ENCODE measurements around the gene TRIM58. TPM values are rescaled to one million over a fixed set of nuclear protein-coding genes. Genes with fewer than 3 reads are reported as not detected.
A peak's percentile ranks its signal among the peaks of the same experiment; 100 is the strongest.

Gene TRIM58
- total and polyA plus RNA-seq, 5 donors from 2014 or later, result 0.17 to 2.9 TPM; not detected in 3

- no peaks in the 10 kb centered on the region for H3K27me3 Mint-ChIP-seq
- Histone ChIP-seq H3K9me3 (ENCODE audit: control insufficient read depth in 2 of 2, low read length in 2 of 2) (no peaks in the 10 kb centered on the region), H3K4me3 (ENCODE audit: low read depth, low read length) (no peak overlapping the region), H3K27ac (ENCODE audit: insufficient read depth, low read length, poor library complexity, severe bottlenecking) (no peak overlapping the region), H3K36me3 (ENCODE audit: control insufficient read depth, insufficient read depth, low read length) (no peaks in the 10 kb centered on the region), H3K27me3 (ENCODE audit: control insufficient read depth, insufficient read depth, low read length) (no peaks in the 10 kb centered on the region), H3K4me1 (ENCODE audit: control insufficient read depth, insufficient read depth, low read length, poor library complexity, severe bottlenecking) (no peaks in the 10 kb centered on the region)
- no peaks in the 10 kb centered on the region for H3K36me3 Mint-ChIP-seq
- H3K9me3 Mint-ChIP-seq, result peaks cover 0 to 7% (median 3%) of the 10 kb centered on the region in 7 donors
- no peak overlapping the region for H3K27ac Mint-ChIP-seq
- H3K4me3 Mint-ChIP-seq, result no peak overlapping the region
- H3K4me1 Mint-ChIP-seq, result peaks cover 0 to 2% (median 0%) of the 10 kb centered on the region in 4 donors
- DNase-seq (no peak), ATAC-seq (ENCODE audit: low read depth in 2 of 2) (no peak)
Observed at GRCh38 chr1:247840818-247841217, 16.2 kb upstream of the TRIM58 start.

DNA sequence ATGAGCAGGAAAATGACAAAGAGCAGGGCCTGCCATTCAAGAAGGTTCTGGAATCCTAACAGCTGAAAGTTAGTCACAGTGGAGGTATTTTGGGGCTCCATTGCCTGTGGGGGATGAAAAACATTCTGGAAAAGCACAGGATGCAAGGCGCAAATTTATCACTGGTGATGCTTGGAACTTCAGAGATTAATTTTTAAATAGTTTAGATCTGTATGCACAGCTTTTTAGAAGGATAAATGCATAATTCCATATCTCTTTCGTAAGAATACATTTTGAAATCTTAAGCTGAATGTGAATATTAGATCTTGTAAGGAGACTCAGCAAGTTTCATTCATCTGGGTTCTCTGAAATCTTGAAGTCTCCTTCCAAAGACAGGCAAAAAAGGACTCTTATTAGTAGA, 15.2 kb upstream of the TRIM58 start, which contains the start of gene OR11L1:
Gene OR11L1 (minus strand): TSS at position 101 of the 400 bp plus-strand sequence. CDS start 0 bp downstream, at position 101.
- H3K4me1 ChIP-seq (ENCODE audit: control insufficient read depth, insufficient read depth, low read length, poor library complexity, severe bottlenecking), result no peaks in the 10 kb centered on the region
- peak within 1 kb of the TSS in 1 of 3 donors; percentile 38 for H3K27ac Mint-ChIP-seq
- no peaks in the 10 kb centered on the region for H3K9me3 ChIP-seq (ENCODE audit: control insufficient read depth in 2 of 2, low read length in 2 of 2)
- H3K9me3 Mint-ChIP-seq, result peaks cover 0 to 5% (median 3%) of the 10 kb centered on the region in 7 donors
- DNase-seq, result no peak
- ATAC-seq (ENCODE audit: low read depth in 2 of 2), result no peak
- no peak within 1 kb of the TSS for H3K27ac ChIP-seq (ENCODE audit: insufficient read depth, low read length, poor library complexity, severe bottlenecking)
- H3K36me3 ChIP-seq (ENCODE audit: control insufficient read depth, insufficient read depth, low read length), result no peaks in the 10 kb centered on the region
- H3K4me3 ChIP-seq (ENCODE audit: low read depth, low read length), result no peak within 1 kb of the TSS
- H3K4me3 Mint-ChIP-seq, result no peak within 1 kb of the TSS
- H3K27me3 Mint-ChIP-seq, result no peaks in the 10 kb centered on the region
- peaks cover 0 to 2% (median 0%) of the 10 kb centered on the region in 4 donors for H3K4me1 Mint-ChIP-seq
- H3K27me3 ChIP-seq (ENCODE audit: control insufficient read depth, insufficient read depth, low read length), result no peaks in the 10 kb centered on the region
- no peaks in the 10 kb centered on the region for H3K36me3 Mint-ChIP-seq

- H3K4me3 ChIP-seq (ENCODE audit: low read depth, low read length), result no peak overlapping the region
- no peaks in the 10 kb centered on the region for H3K36me3 Mint-ChIP-seq
- H3K27me3 ChIP-seq (ENCODE audit: control insufficient read depth, insufficient read depth, low read length), result no peaks in the 10 kb centered on the region
- H3K27ac Mint-ChIP-seq, result no peak overlapping the region
- H3K4me1 Mint-ChIP-seq, result peaks cover 0 to 2% (median 0%) of the 10 kb centered on the region in 4 donors
- no peaks in the 10 kb centered on the region for H3K4me1 ChIP-seq (ENCODE audit: control insufficient read depth, insufficient read depth, low read length, poor library complexity, severe bottlenecking)
- no peaks in the 10 kb centered on the region for H3K27me3 Mint-ChIP-seq
- H3K27ac ChIP-seq (ENCODE audit: insufficient read depth, low read length, poor library complexity, severe bottlenecking), result no peak overlapping the region
- no peak overlapping the region for H3K4me3 Mint-ChIP-seq
- H3K36me3 ChIP-seq (ENCODE audit: control insufficient read depth, insufficient read depth, low read length), result no peaks in the 10 kb centered on the region
- peaks cover 0 to 4% (median 2%) of the 10 kb centered on the region in 7 donors for H3K9me3 Mint-ChIP-seq
- H3K9me3 ChIP-seq (ENCODE audit: control insufficient read depth in 2 of 2, low read length in 2 of 2), result no peaks in the 10 kb centered on the region
- DNase-seq (no peak), ATAC-seq (ENCODE audit: low read depth in 2 of 2) (no peak)
Observed at GRCh38 chr1:247843411-247843810, 13.6 kb upstream of the TRIM58 start.

DNA sequence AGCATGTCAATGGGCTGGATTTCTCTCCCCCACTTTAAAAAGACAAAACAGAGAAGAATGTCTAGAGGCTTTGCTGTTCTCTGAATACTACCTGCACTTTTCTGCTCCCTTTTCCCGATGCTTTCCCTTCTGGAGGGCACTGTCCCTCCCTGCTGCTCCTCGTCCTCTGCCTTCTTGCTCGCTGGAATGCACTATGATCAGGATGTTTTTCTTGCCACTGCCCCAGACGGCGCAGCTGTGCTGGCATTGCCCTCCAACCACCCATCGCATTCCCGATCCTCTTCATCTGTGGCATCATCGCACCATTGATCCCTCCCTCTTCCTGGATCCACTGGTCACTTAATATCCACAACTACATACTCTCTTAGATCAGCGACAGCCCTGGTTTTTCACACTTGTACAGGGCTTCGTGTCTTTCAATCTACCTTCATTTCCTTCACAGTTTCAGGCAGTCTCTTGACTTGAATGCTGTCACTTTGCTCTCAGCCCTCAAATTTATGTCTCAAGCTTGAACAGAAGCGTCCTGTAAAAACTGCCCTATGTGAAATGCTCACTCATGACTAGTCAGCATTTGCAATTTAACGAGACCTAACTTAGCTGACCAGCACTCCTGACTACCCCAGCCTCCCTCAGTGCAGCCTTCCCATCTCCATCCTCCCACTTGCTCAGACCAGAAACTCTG, 11.8 kb upstream of the TRIM58 start:
- DNase-seq (no peak), ATAC-seq (ENCODE audit: low read depth in 2 of 2) (no peak)
- H3K27me3 ChIP-seq (ENCODE audit: control insufficient read depth, insufficient read depth, low read length), result no peaks in the 10 kb centered on the region
- peaks cover 0 to 2% (median 0%) of the 10 kb centered on the region in 4 donors for H3K4me1 Mint-ChIP-seq
- no peaks in the 10 kb centered on the region for H3K36me3 ChIP-seq (ENCODE audit: control insufficient read depth, insufficient read depth, low read length)
- no peak overlapping the region for H3K4me3 ChIP-seq (ENCODE audit: low read depth, low read length)
- no peak overlapping the region for H3K27ac Mint-ChIP-seq
- H3K9me3 ChIP-seq (ENCODE audit: control insufficient read depth in 2 of 2, low read length in 2 of 2), result no peaks in the 10 kb centered on the region
- peaks cover 0 to 4% (median 0%) of the 10 kb centered on the region in 7 donors for H3K9me3 Mint-ChIP-seq
- H3K27me3 Mint-ChIP-seq, result no peaks in the 10 kb centered on the region
- no peaks in the 10 kb centered on the region for H3K36me3 Mint-ChIP-seq
- no peak overlapping the region for H3K4me3 Mint-ChIP-seq
- no peaks in the 10 kb centered on the region for H3K4me1 ChIP-seq (ENCODE audit: control insufficient read depth, insufficient read depth, low read length, poor library complexity, severe bottlenecking)
- no peak overlapping the region for H3K27ac ChIP-seq (ENCODE audit: insufficient read depth, low read length, poor library complexity, severe bottlenecking)

- H3K9me3 Mint-ChIP-seq, result peaks cover 0 to 4% (median 0%) of the 10 kb centered on the region in 7 donors
- peaks cover 0 to 2% (median 0%) of the 10 kb centered on the region in 4 donors for H3K4me1 Mint-ChIP-seq
- Histone ChIP-seq H3K27ac (ENCODE audit: insufficient read depth, low read length, poor library complexity, severe bottlenecking) (no peak overlapping the region), H3K4me3 (ENCODE audit: low read depth, low read length) (no peak overlapping the region), H3K36me3 (ENCODE audit: control insufficient read depth, insufficient read depth, low read length) (no peaks in the 10 kb centered on the region), H3K9me3 (ENCODE audit: control insufficient read depth in 2 of 2, low read length in 2 of 2) (no peaks in the 10 kb centered on the region), H3K4me1 (ENCODE audit: control insufficient read depth, insufficient read depth, low read length, poor library complexity, severe bottlenecking) (no peaks in the 10 kb centered on the region), H3K27me3 (ENCODE audit: control insufficient read depth, insufficient read depth, low read length) (no peaks in the 10 kb centered on the region)
- no peaks in the 10 kb centered on the region for H3K36me3 Mint-ChIP-seq
- H3K27ac Mint-ChIP-seq, result no peak overlapping the region
- ATAC-seq (ENCODE audit: low read depth in 2 of 2) (no peak), DNase-seq (no peak)
- no peak overlapping the region for H3K4me3 Mint-ChIP-seq
- no peaks in the 10 kb centered on the region for H3K27me3 Mint-ChIP-seq
Observed at GRCh38 chr1:247845693-247846017, 11.3 kb upstream of the TRIM58 start.

GRCh38 chr1:247848346-247848745, 8.6 kb upstream of the TRIM58 start:
- Histone ChIP-seq H3K4me3 (ENCODE audit: low read depth, low read length) (no peak overlapping the region), H3K9me3 (ENCODE audit: control insufficient read depth in 2 of 2, low read length in 2 of 2) (no peaks in the 10 kb centered on the region), H3K4me1 (ENCODE audit: control insufficient read depth, insufficient read depth, low read length, poor library complexity, severe bottlenecking) (no peaks in the 10 kb centered on the region), H3K36me3 (ENCODE audit: control insufficient read depth, insufficient read depth, low read length) (no peaks in the 10 kb centered on the region), H3K27me3 (ENCODE audit: control insufficient read depth, insufficient read depth, low read length) (no peaks in the 10 kb centered on the region), H3K27ac (ENCODE audit: insufficient read depth, low read length, poor library complexity, severe bottlenecking) (no peak overlapping the region)
- Mint-ChIP-seq H3K27ac (no peak overlapping the region), H3K36me3 (no peaks in the 10 kb centered on the region), H3K9me3 (no peaks in the 10 kb centered on the region), H3K4me1 (no peaks in the 10 kb centered on the region), H3K27me3 (no peaks in the 10 kb centered on the region), H3K4me3 (peak overlapping the region in 1 of 4 donors; percentile 34)
- DNase-seq, result no peak
- no peak for ATAC-seq (ENCODE audit: low read depth in 2 of 2)

DNA sequence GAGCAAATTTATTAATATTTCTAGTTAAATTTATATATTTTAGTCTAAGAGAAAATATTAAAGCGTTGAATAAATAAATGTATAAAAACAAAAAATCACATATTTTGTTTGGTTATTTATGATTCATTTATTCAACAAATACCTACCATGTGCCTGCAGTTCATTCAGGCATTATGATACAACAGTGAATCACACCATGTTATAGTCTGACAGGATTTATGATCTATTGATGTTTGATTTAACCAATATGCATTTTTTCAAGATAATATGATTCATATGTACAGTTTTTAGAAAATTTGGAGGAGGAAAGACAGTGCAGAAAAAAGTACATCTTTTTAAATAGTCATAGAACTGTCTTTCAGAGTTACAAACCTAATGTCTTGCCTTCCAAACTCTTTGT, 7.4 kb upstream of the TRIM58 start:
- Histone ChIP-seq H3K27ac (ENCODE audit: insufficient read depth, low read length, poor library complexity, severe bottlenecking) (no peak overlapping the region), H3K9me3 (ENCODE audit: control insufficient read depth in 2 of 2, low read length in 2 of 2) (no peaks in the 10 kb centered on the region), H3K36me3 (ENCODE audit: control insufficient read depth, insufficient read depth, low read length) (no peaks in the 10 kb centered on the region), H3K4me3 (ENCODE audit: low read depth, low read length) (no peak overlapping the region), H3K27me3 (ENCODE audit: control insufficient read depth, insufficient read depth, low read length) (no peaks in the 10 kb centered on the region), H3K4me1 (ENCODE audit: control insufficient read depth, insufficient read depth, low read length, poor library complexity, severe bottlenecking) (no peaks in the 10 kb centered on the region)
- DNase-seq (no peak), ATAC-seq (ENCODE audit: low read depth in 2 of 2) (no peak)
- H3K27ac Mint-ChIP-seq, result no peak overlapping the region
- no peaks in the 10 kb centered on the region for H3K9me3 Mint-ChIP-seq
- H3K36me3 Mint-ChIP-seq, result no peaks in the 10 kb centered on the region
- H3K4me3 Mint-ChIP-seq, result no peak overlapping the region
- no peaks in the 10 kb centered on the region for H3K27me3 Mint-ChIP-seq
- no peaks in the 10 kb centered on the region for H3K4me1 Mint-ChIP-seq

DNA sequence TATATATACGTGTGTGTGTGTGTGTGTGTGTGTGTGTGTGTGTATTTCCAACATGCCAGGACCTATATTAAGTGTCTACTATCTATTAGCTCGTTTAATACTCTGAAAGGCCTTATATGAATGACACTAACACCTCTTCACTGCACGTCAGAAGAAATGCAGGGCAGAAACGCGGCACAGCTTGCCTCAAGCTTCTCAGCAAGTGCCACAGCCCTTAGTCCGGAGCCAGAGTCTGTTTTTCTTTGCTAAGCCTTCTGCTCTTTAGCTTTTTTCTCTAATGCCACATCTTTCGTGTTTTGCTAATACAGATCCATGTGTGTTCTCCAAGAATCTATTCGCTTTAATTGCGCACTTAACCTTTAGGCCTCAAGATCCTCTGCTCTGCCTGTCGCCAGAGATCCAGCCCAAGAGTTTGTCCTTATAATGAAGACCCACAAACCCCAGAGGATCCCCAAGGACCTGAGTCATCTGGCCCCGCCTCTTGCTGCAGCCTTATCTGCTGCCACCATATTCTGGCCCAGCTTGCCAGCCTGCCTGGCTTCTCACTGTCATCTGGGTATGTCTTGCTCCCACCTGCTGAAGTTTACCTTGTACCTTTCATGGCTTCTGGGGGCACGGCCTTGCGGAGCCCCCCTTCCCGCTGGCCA, 2.0 kb upstream of the TRIM58 start:
- Histone ChIP-seq H3K27ac (ENCODE audit: insufficient read depth, low read length, poor library complexity, severe bottlenecking) (no peak overlapping the region), H3K9me3 (ENCODE audit: control insufficient read depth in 2 of 2, low read length in 2 of 2) (no peaks in the 10 kb centered on the region), H3K36me3 (ENCODE audit: control insufficient read depth, insufficient read depth, low read length) (no peaks in the 10 kb centered on the region), H3K4me1 (ENCODE audit: control insufficient read depth, insufficient read depth, low read length, poor library complexity, severe bottlenecking) (no peaks in the 10 kb centered on the region), H3K27me3 (ENCODE audit: control insufficient read depth, insufficient read depth, low read length) (peaks cover 7% of the 10 kb centered on the region), H3K4me3 (ENCODE audit: low read depth, low read length) (no peak overlapping the region)
- Mint-ChIP-seq H3K27me3 (peaks cover 21% of the 10 kb centered on the region), H3K36me3 (no peaks in the 10 kb centered on the region), H3K4me1 (peaks cover 0 to 10% (median 5%) of the 10 kb centered on the region in 4 donors), H3K27ac (no peak overlapping the region), H3K9me3 (peaks cover 0 to 3% (median 0%) of the 10 kb centered on the region in 7 donors), H3K4me3 (no peak overlapping the region)
- ATAC-seq (ENCODE audit: low read depth in 2 of 2) (no peak), DNase-seq (no peak)
